Neutrophil (primary cell): ENCODE data around the gene DOCK3.

ENCODE experiments used
- H3K27ac ChIP-seq: fragments of 200-600 bp; sonication (generic); 2 replicates; pipeline ENCODE4 v1.5.1; 2016; ENCODE audit warnings: mild to moderate bottlenecking, moderate library complexity
- H3K27me3 ChIP-seq: fragments of 200-600 bp; sonication (generic); 2 replicates; pipeline ENCODE4 v1.6.0; 2016; ENCODE audit warnings: mild to moderate bottlenecking
- H3K36me3 ChIP-seq: fragments of 200-600 bp; sonication (generic); 2 replicates; pipeline ENCODE4 v1.5.1; 2017
- H3K4me1 ChIP-seq, 2 experiments: fragments of 200-600 bp in 1 of 2; sonication (generic) in 1 of 2; 1 replicate in 1 of 2; 2 replicates in 1 of 2; pipeline versions ENCODE4 v1.5.1 to v1.6.1; 2013 to 2016; ENCODE audit warnings: low read depth in 1 of 2, low read length in 1 of 2, mild to moderate bottlenecking in 1 of 2, moderate library complexity in 1 of 2; ENCODE audit not compliant: control insufficient read depth in 1 of 2, insufficient read depth in 1 of 2
- H3K4me3 ChIP-seq, 2 experiments: fragments of 200-600 bp in 1 of 2; sonication (generic) in 1 of 2; 1 replicate in 1 of 2; 2 replicates in 1 of 2; pipeline ENCODE4 v1.5.1; 2013 to 2016; ENCODE audit warnings: low read depth in 1 of 2, low read length in 1 of 2, mild to moderate bottlenecking in 1 of 2, moderate library complexity in 1 of 2
- H3K9me3 ChIP-seq: fragments of 200-600 bp; sonication (generic); 2 replicates; pipeline ENCODE4 v1.5.1; 2016
- CTCF ChIP-seq: fragments of 200-600 bp; sonication (generic); IDR thresholded peaks from 2 replicates; pipeline ENCODE4 v1.5.1; 2016; ENCODE audit warnings: antibody characterized with exemption

The DOCK3 gene

GRCh38 chr3:51145811-51146585, 471.3 kb downstream of the DOCK3 start:
- Histone ChIP-seq H3K4me1 (no peaks in the 10 kb centered on the region), H3K9me3 (no peaks in the 10 kb centered on the region), H3K36me3 (no peaks in the 10 kb centered on the region), H3K27ac (no peak overlapping the region), H3K4me3 (no peak overlapping the region), H3K27me3 (no peaks in the 10 kb centered on the region)
- TF ChIP-seq CTCF: no peak

GRCh38 chr3:51146781-51147180, 472.1 kb downstream of the DOCK3 start:
- Histone ChIP-seq H3K4me3 (no peak overlapping the region), H3K9me3 (no peaks in the 10 kb centered on the region), H3K27ac (no peak overlapping the region), H3K36me3 (no peaks in the 10 kb centered on the region), H3K4me1 (no peaks in the 10 kb centered on the region), H3K27me3 (no peaks in the 10 kb centered on the region)
- TF ChIP-seq CTCF: no peak

- Histone ChIP-seq H3K36me3 (no peaks in the 10 kb centered on the region), H3K4me3 (no peak overlapping the region), H3K9me3 (no peaks in the 10 kb centered on the region), H3K4me1 (no peaks in the 10 kb centered on the region), H3K27me3 (no peaks in the 10 kb centered on the region), H3K27ac (no peak overlapping the region)
- TF ChIP-seq CTCF: no peak
These were observed 481.4 kb downstream of the DOCK3 start for GRCh38 chr3:51156147-51156546.

- no peak overlapping the region for H3K27ac ChIP-seq
- no peak for TF ChIP-seq CTCF
- H3K4me3 ChIP-seq: no peak overlapping the region
- H3K27me3 ChIP-seq: no peaks in the 10 kb centered on the region
- no peaks in the 10 kb centered on the region for H3K36me3 ChIP-seq
- no peaks in the 10 kb centered on the region for H3K9me3 ChIP-seq
- no peaks in the 10 kb centered on the region for H3K4me1 ChIP-seq
These were observed 488.3 kb downstream of the DOCK3 start for GRCh38 chr3:51163051-51163450.

GRCh38 chr3:51173518-51174271, 499.0 kb downstream of the DOCK3 start:
- Histone ChIP-seq H3K4me3 (no peak overlapping the region), H3K9me3 (peaks cover 12% of the 10 kb centered on the region), H3K27me3 (no peaks in the 10 kb centered on the region), H3K36me3 (no peaks in the 10 kb centered on the region), H3K4me1 (no peaks in the 10 kb centered on the region), H3K27ac (no peak overlapping the region)
- TF ChIP-seq CTCF: no peak
